Hepatocyte (in vitro differentiated cells): ENCODE results near the gene IDH3G.

Experiments
- CTCF ChIP-seq: fragments of 200-600 bp; sonication (generic); IDR thresholded peaks from 2 replicates; pipeline ENCODE4 v1.5.1; 2016; ENCODE audit warnings: antibody characterized with exemption, mild to moderate bottlenecking; ENCODE audit not compliant: poor library complexity
- EZH2 ChIP-seq: fragments of 200-600 bp; sonication (generic); IDR thresholded peaks from 2 replicates; pipeline ENCODE4 v1.6.1; 2016; ENCODE audit warnings: antibody characterized with exemption, mild to moderate bottlenecking, borderline replicate concordance
- EZH2phosphoT487 ChIP-seq: fragments of 200-600 bp; sonication (generic); IDR thresholded peaks from one replicate; pipeline ENCODE4 v1.6.1; 2018; ENCODE audit warnings: antibody characterized with exemption, mild to moderate bottlenecking, low read depth, moderate library complexity; ENCODE audit not compliant: unreplicated experiment, severe bottlenecking

DNA sequence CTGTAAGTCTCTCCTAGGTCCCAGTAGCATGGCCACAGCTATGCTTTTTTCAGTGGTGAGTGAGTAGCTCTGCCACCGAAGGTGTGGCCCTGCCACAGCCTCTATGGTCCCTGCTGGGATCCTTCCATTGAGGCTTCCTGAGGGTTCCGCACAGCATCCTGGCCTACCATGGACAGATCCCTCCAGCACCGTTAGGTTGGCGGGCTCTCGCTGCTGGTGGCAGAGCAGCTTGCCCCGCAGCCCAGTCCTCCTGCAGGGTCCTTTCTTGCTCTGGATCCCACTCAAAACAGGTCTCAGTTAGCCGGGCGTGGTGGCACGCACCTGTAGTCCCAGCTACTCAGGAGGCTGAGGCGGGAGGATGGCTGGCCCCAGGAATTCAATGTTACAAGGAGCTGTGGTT, 38.6 kb upstream of the IDH3G start:
- TF ChIP-seq EZH2phosphoT487 (no peak), CTCF (no peak), EZH2 (no peak)
